ENCODE measurements around the gene TXNL4B.
A peak's percentile ranks its signal among the peaks of the same experiment; 100 is the strongest.

Gene TXNL4B

DNA sequence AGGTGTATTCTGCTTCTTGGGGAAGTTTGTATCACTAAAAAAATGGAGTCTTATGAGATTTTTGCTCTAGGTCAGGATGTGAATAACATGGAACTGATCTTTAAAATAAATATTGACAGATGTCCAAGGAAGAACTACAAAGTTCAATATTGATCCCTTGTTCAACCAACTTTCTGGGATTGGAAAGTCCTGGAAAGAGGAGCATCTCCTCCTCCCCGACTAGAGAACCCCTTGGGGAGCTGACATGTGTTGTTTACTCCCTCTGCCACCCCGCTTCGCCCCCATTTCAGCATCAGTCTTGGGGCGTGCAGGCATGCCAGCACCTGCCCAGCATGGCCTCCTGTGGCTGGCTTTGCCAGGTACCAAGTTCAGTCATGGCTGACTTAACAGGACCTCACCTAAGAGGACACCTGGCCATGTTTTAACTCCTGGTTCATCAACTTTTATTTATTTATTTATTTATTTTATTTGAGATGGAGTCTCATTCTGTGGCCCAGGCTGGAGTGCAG is 44.7 kb upstream of the TXNL4B start:
- TF ChIP-seq ZNF555 (tag by site-specific recombination; conservative IDR thresholded peaks at IDR 0.05) = no peak
- no peak for TF ChIP-seq ZNF558 (tag by site-specific recombination; IDR thresholded peaks at IDR 0.05)
- TF ChIP-seq KLF10 (tag by site-specific recombination; IDR thresholded peaks at IDR 0.05) = no peak
- no peak for TF ChIP-seq KLF8 (tag by site-specific recombination; IDR thresholded peaks at IDR 0.05)
- TF ChIP-seq SETDB1 (IDR thresholded peaks at IDR 0.05; ENCODE audit: insufficient read length, low read length) = no peak
- TF ChIP-seq ZNF626 (tag by site-specific recombination; IDR thresholded peaks at IDR 0.05) = no peak
- TF ChIP-seq ZFP37 (tag by site-specific recombination; IDR thresholded peaks at IDR 0.05) = no peak
- no peak for TF ChIP-seq ZNF221 (tag by site-specific recombination; IDR thresholded peaks at IDR 0.05; ENCODE audit: borderline replicate concordance)
- TF ChIP-seq, protein P1, sequence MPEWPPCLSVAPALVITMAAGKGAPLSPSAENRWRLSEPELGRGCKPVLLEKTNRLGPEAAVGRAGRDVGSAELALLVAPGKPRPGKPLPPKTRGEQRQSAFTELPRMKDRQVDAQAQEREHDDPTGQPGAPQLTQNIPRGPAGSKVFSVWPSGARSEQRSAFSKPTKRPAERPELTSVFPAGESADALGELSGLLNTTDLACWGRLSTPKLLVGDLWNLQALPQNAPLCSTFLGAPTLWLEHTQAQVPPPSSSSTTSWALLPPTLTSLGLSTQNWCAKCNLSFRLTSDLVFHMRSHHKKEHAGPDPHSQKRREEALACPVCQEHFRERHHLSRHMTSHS (tag by site-specific recombination; IDR thresholded peaks at IDR 0.05) = no peak
- no peak for TF ChIP-seq ZNF121 (tag by site-specific recombination; IDR thresholded peaks at IDR 0.05)
- no peak for TF ChIP-seq PRDM2 (tag by site-specific recombination; IDR thresholded peaks at IDR 0.05; ENCODE audit: borderline replicate concordance)
- no peak for TF ChIP-seq GFI1B (tag by site-specific recombination; IDR thresholded peaks at IDR 0.05)
- TF ChIP-seq ZEB2 (tag by site-specific recombination; IDR thresholded peaks at IDR 0.05) = no peak
- POLR2A ChIA-PET = no interaction called here

GRCh38 chr16:72137380-72138063 is 44.1 kb upstream of the TXNL4B start:
- H3K27ac ChIP-seq (ENCODE audit: extremely low read depth, low read depth, low read length) = no peak overlapping the region
- H3K36me3 ChIP-seq (ENCODE audit: control insufficient read depth in 2 of 2, insufficient read depth in 1 of 2, low read length in 2 of 2) = peaks cover 0 to 4% of the 10 kb centered on the region in 2 experiments; a peak in 1 of 3 replicates
- ChIA-PET CTCF (interaction anchor here (0.6 kb wide), 1 partner anchor 83 kb away, joined by 3 read pairs; no protein-coding TSS in a partner anchor), POLR2A (no interaction called here)
- no peak for TF ChIP-seq ZNF585B (tag by site-specific recombination; IDR thresholded peaks at IDR 0.05)
- peak; percentile 77 for TF ChIP-seq ZIC2 (tag by site-specific recombination; IDR thresholded peaks at IDR 0.05)
- no peak for TF ChIP-seq OVOL3 (tag by site-specific recombination; IDR thresholded peaks at IDR 0.05)
- no peak for TF ChIP-seq ZNF138 (tag by site-specific recombination; IDR thresholded peaks at IDR 0.05; ENCODE audit: borderline replicate concordance)
- no peak for TF ChIP-seq ZNF274 (IDR thresholded peaks at IDR 0.05; ENCODE audit: low read length)
- TF ChIP-seq ZNF274 (tag by site-specific recombination; IDR thresholded peaks at IDR 0.05; ENCODE audit: borderline replicate concordance) = no peak
- no peak for TF ChIP-seq BCL11B (tag by site-specific recombination; IDR thresholded peaks at IDR 0.05; ENCODE audit: low read depth)
- H3K4me1 ChIP-seq (ENCODE audit: control insufficient read depth, insufficient read depth, low read length) = no peaks in the 10 kb centered on the region
- no peaks in the 10 kb centered on the region for H3K9me3 ChIP-seq (ENCODE audit: control insufficient read depth, insufficient read depth, low read depth, low read length)
- H3K4me3 ChIP-seq (ENCODE audit: low read depth, low read length) = no peak overlapping the region

More for the DNA sequence above, 44.7 kb upstream of the TXNL4B start:
- CTCF ChIA-PET = no interaction called here
- no peaks in the 10 kb centered on the region for H3K4me1 ChIP-seq (ENCODE audit: control insufficient read depth, insufficient read depth, low read length)
- H3K27ac ChIP-seq (ENCODE audit: extremely low read depth, low read depth, low read length) = no peak overlapping the region
- H3K36me3 ChIP-seq (ENCODE audit: control insufficient read depth in 2 of 2, insufficient read depth in 1 of 2, low read length in 2 of 2) = peaks cover 0 to 4% of the 10 kb centered on the region in 2 experiments; a peak in 1 of 3 replicates
- no peaks in the 10 kb centered on the region for H3K9me3 ChIP-seq (ENCODE audit: control insufficient read depth, insufficient read depth, low read depth, low read length)
- H3K4me3 ChIP-seq (ENCODE audit: low read depth, low read length) = no peak overlapping the region

Data from HEK293 (cell line).